Transverse colon (tissue), 4 donors: ENCODE results near the gene XYLT1. TPM values are rescaled to one million over a fixed set of nuclear protein-coding genes. Genes with fewer than 3 reads are reported as not detected.

ENCODE experiments used
- DNase-seq: peaks from one replicate; pipeline ENCODE4 v3.0.0-alpha.2; 2019
- H3K27ac ChIP-seq, 4 donors: fragments of 200-600 bp; sonication (generic); 2 replicates each; pipeline ENCODE4 v1.5.1; 2016 to 2018; ENCODE audit warnings: inconsistent platforms in 4 of 4
- H3K27me3 ChIP-seq: fragments of 200-600 bp; sonication (generic); 2 replicates; pipeline ENCODE4 v1.5.1; 2017; ENCODE audit warnings: inconsistent platforms
- H3K36me3 ChIP-seq, 4 donors: fragments of 200-600 bp; sonication (generic); 2 replicates each; pipeline ENCODE4 v1.5.1; 2017 to 2019; ENCODE audit warnings: inconsistent platforms in 4 of 4
- H3K4me1 ChIP-seq, 4 donors: fragments of 200-600 bp; sonication (generic); 2 replicates each; pipeline ENCODE4 v1.5.1; 2017 to 2020; ENCODE audit warnings: inconsistent platforms in 4 of 4
- H3K4me3 ChIP-seq, 4 donors: fragments of 200-600 bp; sonication (generic); 1 replicate in 1 of 4; 2 replicates in 3 of 4; pipeline versions ENCODE4 v1.5.1 to v1.6.1; 2017 to 2019; ENCODE audit warnings: inconsistent platforms in 4 of 4
- H3K9me3 ChIP-seq, 2 donors: fragments of 200-600 bp; sonication (generic); 2 replicates each; pipeline ENCODE4 v1.5.1; 2017 to 2019; ENCODE audit warnings: inconsistent platforms in 2 of 2
- CTCF ChIP-seq, 5 experiments: fragments of 200-600 bp in 3 of 5; fragments of 450-650 bp in 2 of 5; sonication (generic) in 3 of 5; IDR thresholded peaks; 1 replicate in 2 of 5; 2 replicates in 3 of 5; pipeline ENCODE4 v1.5.1; 2016 to 2017; ENCODE audit warnings: antibody characterized with exemption in 5 of 5, inconsistent platforms in 3 of 5, mild to moderate bottlenecking in 2 of 5, moderate library complexity in 1 of 5
- EP300 ChIP-seq: sonication (generic); formaldehyde crosslinking; IDR thresholded peaks from one replicate; pipeline ENCODE4 v1.6.1; 2017; ENCODE audit warnings: antibody characterized with exemption, low read depth
- POLR2A ChIP-seq: fragments of 450-650 bp; IDR thresholded peaks from one replicate; pipeline ENCODE4 v1.6.1; 2016; ENCODE audit warnings: antibody characterized with exemption, mild to moderate bottlenecking, moderate library complexity
- POLR2AphosphoS5 ChIP-seq, 3 donors: sonication (generic); formaldehyde crosslinking; IDR thresholded peaks; one replicate each; pipeline ENCODE4 v1.6.1; 2016; ENCODE audit warnings: antibody characterized with exemption in 3 of 3
- whole genome bisulfite sequencing, 2 donors: methylation state at CpG; one replicate each; pipeline ENCODE4 v1.1.5; 2018; ENCODE audit warnings: low coverage in 1 of 2; 5-methylcytosine and 5-hydroxymethylcytosine counted together
- in situ Hi-C, 4 donors: fragments of 200-750 bp; cut with MboI; loops; one replicate each; pipeline versions ENCODE4 v1.15.0 to v1.15.1; 2017; ENCODE audit warnings: low sequenced_read_pairs in 3 of 4, low pct_ligation_motif_present in 1 of 4, low pct_unique_long_range_greater_than_20kb in 1 of 4
- intact Hi-C: fragments of 100-400 bp; cut with DNase I; formaldehyde crosslinking; loops from one replicate; pipeline ENCODE4 v1.15.1; 2023; ENCODE audit warnings: low total_unique reads
- total RNA-seq, 4 donors: library from RNA; depleted of rRNA; stranded (reverse); fragments of >200 nt; gene quantifications; one replicate each; pipeline ENCODE4 v1.1.0, GENCODE V29; 2016

Gene XYLT1
- total RNA-seq, 4 donors from 2014 or later = 22.3 to 44.6 (median 39.4) TPM

DNA sequence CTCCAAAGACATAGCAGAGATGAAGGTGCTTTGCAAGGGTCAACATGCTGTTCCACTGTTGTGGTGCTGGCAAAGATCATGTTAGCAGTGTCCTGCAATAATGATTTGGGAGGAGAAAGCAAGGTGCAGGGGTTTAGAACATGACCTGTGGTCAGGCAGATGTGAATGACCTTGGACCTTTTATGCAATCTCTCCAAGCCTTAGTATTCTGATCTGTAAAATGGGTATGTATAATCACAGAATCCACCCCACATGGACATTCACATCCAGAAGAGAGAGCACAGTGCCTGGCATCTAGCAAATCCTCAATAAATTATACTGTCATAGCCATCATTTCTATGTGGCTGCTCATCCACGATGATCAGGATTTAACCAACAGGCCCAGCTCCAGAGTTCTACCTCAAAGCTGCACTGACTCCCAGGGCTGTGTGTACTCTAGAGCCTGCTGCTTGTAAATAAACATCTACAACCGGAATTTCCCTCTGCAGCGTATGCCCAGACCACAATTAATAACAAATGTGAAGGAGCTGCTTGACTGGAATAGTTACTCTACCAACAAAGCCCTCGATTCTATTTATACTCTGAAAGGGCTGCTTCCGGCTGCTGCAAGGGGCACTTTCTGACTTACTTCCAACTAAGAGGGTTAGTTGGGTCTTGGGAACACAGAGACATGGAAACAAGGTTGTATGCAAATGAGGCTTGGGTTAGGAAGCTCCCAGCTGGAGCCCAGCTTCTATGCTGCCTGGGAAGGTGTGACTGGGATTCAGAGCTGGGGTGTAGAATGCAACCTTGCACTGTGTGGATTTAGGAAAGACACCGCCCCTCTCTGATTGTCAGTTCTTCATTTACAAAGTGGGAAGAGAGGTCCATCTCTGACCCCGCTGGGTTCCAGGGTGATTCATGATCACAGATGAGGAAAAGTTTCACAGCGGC, 265.2 kb downstream of the XYLT1 start:
- TF ChIP-seq CTCF (IDR thresholded peaks at IDR 0.05) (no peak), EP300 (no peak), POLR2A (no peak)
- Histone ChIP-seq H3K27ac (no peak overlapping the region), H3K4me3 (no peak overlapping the region), H3K36me3 (no peaks in the 10 kb centered on the region), H3K27me3 (no peaks in the 10 kb centered on the region), H3K9me3 (no peaks in the 10 kb centered on the region), H3K4me1 (peaks cover 0 to 6% (median 0%) of the 10 kb centered on the region in 4 donors)
- in situ Hi-C loops = loop anchor here in 1 of 4 donors (25.0 kb wide), 1 partner anchor 257 kb away; the partner anchor contains the start of gene XYLT1
- 60% methylated on average over 8 of the region's 8 CpGs; no CpG with 5 or more reads in 1 of the 2 donors for WGBS, 2 donors
- DNase-seq = no peak
- intact Hi-C loops = no loop called here

- H3K4me1 ChIP-seq = peaks cover 0 to 6% (median 0%) of the 10 kb centered on the region in 4 donors
- H3K9me3 ChIP-seq = no peaks in the 10 kb centered on the region
- peaks cover 0 to 6% (median under 1%) of the 10 kb centered on the region in 4 donors for H3K36me3 ChIP-seq
- in situ Hi-C loops (loop anchor here in 1 of 4 donors (25.0 kb wide), 1 partner anchor 258 kb away; the partner anchor contains the start of gene XYLT1), intact Hi-C loops (no loop called here)
- H3K4me3 ChIP-seq = no peak overlapping the region
- no peak for TF ChIP-seq CTCF (IDR thresholded peaks at IDR 0.05)
- TF ChIP-seq EP300 = no peak
- TF ChIP-seq POLR2A = no peak
- no peak for TF ChIP-seq POLR2AphosphoS5 (IDR thresholded peaks at IDR 0.05)
- no peak overlapping the region for H3K27ac ChIP-seq
- H3K27me3 ChIP-seq = no peaks in the 10 kb centered on the region
- DNase-seq = no peak
- WGBS, 2 donors = 59 to 75% methylated on average over 2 of the region's 2 CpGs
These were observed 266.1 kb downstream of the XYLT1 start for GRCh38 chr16:17204644-17205043.

- Histone ChIP-seq H3K36me3 (peaks cover 0 to 10% (median 2%) of the 10 kb centered on the region in 4 donors), H3K9me3 (no peaks in the 10 kb centered on the region), H3K4me1 (peaks cover 0 to 6% (median 0%) of the 10 kb centered on the region in 4 donors), H3K27me3 (no peaks in the 10 kb centered on the region), H3K27ac (no peak overlapping the region), H3K4me3 (no peak overlapping the region)
- intact Hi-C loops = no loop called here
- WGBS, 2 donors = 88 to 100% methylated on average over 2 of the region's 2 CpGs
- TF ChIP-seq POLR2AphosphoS5 (IDR thresholded peaks at IDR 0.05) (no peak), POLR2A (no peak)
- DNase-seq = no peak
- in situ Hi-C loops = loop anchor here in 1 of 4 donors (25.0 kb wide), 1 partner anchor 258 kb away; the partner anchor contains the start of gene XYLT1
These were observed 266.6 kb downstream of the XYLT1 start for GRCh38 chr16:17204206-17204605.

GRCh38 chr16:17203424-17203823, 267.3 kb downstream of the XYLT1 start:
- Histone ChIP-seq H3K27me3 (no peaks in the 10 kb centered on the region), H3K9me3 (no peaks in the 10 kb centered on the region), H3K36me3 (peaks cover 0 to 13% (median 2%) of the 10 kb centered on the region in 4 donors), H3K4me1 (peaks cover 0 to 6% (median 0%) of the 10 kb centered on the region in 4 donors), H3K27ac (no peak overlapping the region), H3K4me3 (no peak overlapping the region)
- intact Hi-C loops = no loop called here
- in situ Hi-C loops = loop anchor here in 1 of 4 donors (25.0 kb wide), 1 partner anchor 259 kb away; the partner anchor contains the start of gene XYLT1
- no peak for DNase-seq
- no peak for TF ChIP-seq POLR2AphosphoS5 (IDR thresholded peaks at IDR 0.05)
- 89 to 100% methylated on average over 1 of the region's 1 CpG for WGBS, 2 donors

- no peaks in the 10 kb centered on the region for H3K27me3 ChIP-seq
- no peak for TF ChIP-seq EP300
- no peak for TF ChIP-seq POLR2AphosphoS5 (IDR thresholded peaks at IDR 0.05)
- TF ChIP-seq CTCF (IDR thresholded peaks at IDR 0.05) = no peak
- TF ChIP-seq POLR2A = no peak
- no peak overlapping the region for H3K4me3 ChIP-seq
- no peak overlapping the region for H3K27ac ChIP-seq
- no peak for DNase-seq
- H3K36me3 ChIP-seq = peaks cover 0 to 13% (median 4%) of the 10 kb centered on the region in 4 donors
- H3K9me3 ChIP-seq = no peaks in the 10 kb centered on the region
- in situ Hi-C loops (loop anchor here in 2 of 4 donors (10.0 kb wide), 2 partner anchors 266 to 276 kb away; partner anchors contain the start of gene XYLT1 (in 1 of the 2)), intact Hi-C loops (loop anchor here (10.0 kb wide), 1 partner anchor 266 kb away; no protein-coding TSS in a partner anchor)
- no peaks in the 10 kb centered on the region for H3K4me1 ChIP-seq
- 93% methylated on average over 3 of the region's 3 CpGs; no CpG with 5 or more reads in 1 of the 2 donors for WGBS, 2 donors
These were observed 271.6 kb downstream of the XYLT1 start for GRCh38 chr16:17199135-17199534.
